Vagina (tissue), 2 donors: Measurements from ENCODE around the gene GRB2. TPM values are rescaled to one million over a fixed set of nuclear protein-coding genes. Genes with fewer than 3 reads are reported as not detected.

Experiments
- DNase-seq, 2 donors: peaks; one replicate each; pipeline ENCODE4 v3.0.0-alpha.2; 2017; ENCODE audit errors: extremely low spot score in 2 of 2
- H3K27ac ChIP-seq: fragments of 200-600 bp; sonication (generic); one replicate; pipeline ENCODE4 v1.5.1; 2019
- H3K27me3 ChIP-seq: fragments of 200-600 bp; sonication (generic); one replicate; pipeline ENCODE4 v1.5.1; 2019
- H3K36me3 ChIP-seq, 2 donors: fragments of 200-600 bp; sonication (generic); one replicate each; pipeline ENCODE4 v1.5.1; 2017 to 2019
- H3K4me1 ChIP-seq: fragments of 200-600 bp; sonication (generic); one replicate; pipeline ENCODE4 v1.5.1; 2019
- H3K4me3 ChIP-seq, 2 donors: fragments of 200-600 bp; sonication (generic); 1 replicate in 1 of 2; 2 replicates in 1 of 2; pipeline ENCODE4 v1.5.1; 2016 to 2019
- H3K9me3 ChIP-seq: fragments of 200-600 bp; sonication (generic); one replicate; pipeline ENCODE4 v1.5.1; 2019
- CTCF ChIP-seq, 3 experiments: fragments of 450-650 bp in 2 of 3; fragments of 200-600 bp in 1 of 3; sonication (generic) in 1 of 3; IDR thresholded peaks; one replicate each; pipeline ENCODE4 v1.5.1; 2017 to 2019; ENCODE audit warnings: antibody characterized with exemption in 3 of 3, mild to moderate bottlenecking in 2 of 3, moderate library complexity in 2 of 3
- POLR2A ChIP-seq, 2 donors: fragments of 450-650 bp; IDR thresholded peaks; one replicate each; pipeline ENCODE4 v1.6.1; 2017; ENCODE audit warnings: antibody characterized with exemption in 2 of 2, mild to moderate bottlenecking in 2 of 2, moderate library complexity in 2 of 2
- POLR2AphosphoS5 ChIP-seq, 2 donors: sonication (generic); formaldehyde crosslinking; IDR thresholded peaks; one replicate each; pipeline ENCODE4 v1.9.0; 2017; ENCODE audit warnings: antibody characterized with exemption in 2 of 2, mild to moderate bottlenecking in 2 of 2, low read depth in 1 of 2; ENCODE audit not compliant: insufficient read depth in 1 of 2
- intact Hi-C: fragments of 100-400 bp; cut with DNase I; formaldehyde crosslinking; loops from one replicate; pipeline ENCODE4 v1.15.1; 2023
- total RNA-seq: library from RNA; depleted of rRNA; stranded (reverse); fragments of >200 nt; gene quantifications from one replicate; pipeline ENCODE4 v1.2.3, GENCODE V29; 2016

GRB2 gene
- total RNA-seq, 1 donor from 2014 or later: 71.9 TPM

GRCh38 chr17:75433218-75433783 lies 27.8 kb upstream of the GRB2 start:
- TF ChIP-seq POLR2A (IDR thresholded peaks at IDR 0.05) (no peak), CTCF (IDR thresholded peaks at IDR 0.05) (no peak)
- intact Hi-C loops: no loop called here

GRCh38 chr17:75430159-75430974 lies 24.9 kb upstream of the GRB2 start:
- Histone ChIP-seq H3K36me3 (no peaks in the 10 kb centered on the region), H3K4me3 (no peak overlapping the region), H3K9me3 (no peaks in the 10 kb centered on the region), H3K27me3 (no peaks in the 10 kb centered on the region), H3K27ac (no peak overlapping the region), H3K4me1 (peaks cover 17% of the 10 kb centered on the region)
- DNase-seq: no peak
- intact Hi-C loops: no loop called here
- TF ChIP-seq POLR2AphosphoS5 (IDR thresholded peaks at IDR 0.05; ENCODE audit: insufficient read depth in 1 of 2, low read depth in 1 of 2) (no peak), CTCF (IDR thresholded peaks at IDR 0.05) (no peak), POLR2A (IDR thresholded peaks at IDR 0.05) (no peak)

More at GRCh38 chr17:75433218-75433783, 27.8 kb upstream of the GRB2 start:
- peaks cover 10% of the 10 kb centered on the region for H3K4me1 ChIP-seq
- DNase-seq: no peak
- H3K36me3 ChIP-seq: no peaks in the 10 kb centered on the region
- H3K9me3 ChIP-seq: no peaks in the 10 kb centered on the region
- H3K4me3 ChIP-seq: no peak overlapping the region
- no peaks in the 10 kb centered on the region for H3K27me3 ChIP-seq
- H3K27ac ChIP-seq: no peak overlapping the region

GRCh38 chr17:75428543-75429469 lies 23.3 kb upstream of the GRB2 start:
- H3K27me3 ChIP-seq: no peaks in the 10 kb centered on the region
- TF ChIP-seq POLR2AphosphoS5 (IDR thresholded peaks at IDR 0.05; ENCODE audit: insufficient read depth in 1 of 2, low read depth in 1 of 2) (peak in 1 of 2 donors; percentile 51), CTCF (IDR thresholded peaks at IDR 0.05) (no peak)
- no peaks in the 10 kb centered on the region for H3K36me3 ChIP-seq
- H3K9me3 ChIP-seq: no peaks in the 10 kb centered on the region
- peaks cover 17% of the 10 kb centered on the region for H3K4me1 ChIP-seq
- DNase-seq: no peak
- H3K4me3 ChIP-seq: no peak overlapping the region
- H3K27ac ChIP-seq: peak overlapping the region; percentile 69
- intact Hi-C loops: loop anchor here (5.0 kb wide), 2 partner anchors 88 to 158 kb away; partner anchors contain the start of genes CASKIN2, MYO15B and TSEN54

GRCh38 chr17:75418531-75418930 lies 13.1 kb upstream of the GRB2 start:
- Histone ChIP-seq H3K27ac (no peak overlapping the region), H3K36me3 (no peaks in the 10 kb centered on the region), H3K4me1 (no peaks in the 10 kb centered on the region), H3K9me3 (no peaks in the 10 kb centered on the region), H3K4me3 (no peak overlapping the region), H3K27me3 (no peaks in the 10 kb centered on the region)
- intact Hi-C loops: no loop called here
- DNase-seq: no peak
- TF ChIP-seq POLR2AphosphoS5 (IDR thresholded peaks at IDR 0.05; ENCODE audit: insufficient read depth in 1 of 2, low read depth in 1 of 2) (no peak), POLR2A (IDR thresholded peaks at IDR 0.05) (no peak), CTCF (IDR thresholded peaks at IDR 0.05) (no peak)
